Motor neuron (in vitro differentiated cells): Measurements from ENCODE around the gene UQCC2. TPM values are rescaled to one million over a fixed set of nuclear protein-coding genes. Genes with fewer than 3 reads are reported as not detected.
A peak's percentile ranks its signal among the peaks of the same experiment; 100 is the strongest.

Source experiments
- ATAC-seq, 8 experiments: fragments of 200-7000 bp; cut with Tn5 transposase; replicated peaks in 6 of 8; 2 replicates each; pipeline ENCODE4 v1.8.0; 2021; ENCODE audit warnings: mild to moderate bottlenecking in 8 of 8, moderate library complexity in 8 of 8
- H3K27ac ChIP-seq, 2 donors: fragments of 250-450 bp; sonication (Bioruptor Pico); 2 replicates each; pipeline ENCODE4 v1.9.0; 2021; ENCODE audit warnings: antibody characterized with exemption in 2 of 2, mild to moderate bottlenecking in 2 of 2, moderate library complexity in 1 of 2
- H3K4me1 ChIP-seq, 2 donors: fragments of 250-450 bp; sonication (Bioruptor Pico); replicated peaks in 1 of 2; 2 replicates each; pipeline ENCODE4 v1.6.1; 2021; ENCODE audit warnings: antibody characterized with exemption in 2 of 2, mild to moderate bottlenecking in 2 of 2, moderate library complexity in 1 of 2
- H3K4me3 ChIP-seq, 5 donors: fragments of 250-450 bp; sonication (Bioruptor Pico); 2 replicates each; pipeline ENCODE4 v1.9.0; 2021; ENCODE audit warnings: antibody characterized with exemption in 5 of 5, mild to moderate bottlenecking in 5 of 5, moderate library complexity in 4 of 5
- WGBS, 10 experiments: fragments of 450-650 bp; shearing (Covaris generic); methylation state at CpG; one replicate each; pipeline ENCODE4 v1.0.0; 2022; 5-methylcytosine and 5-hydroxymethylcytosine counted together
- in situ Hi-C, 9 experiments: fragments of 400-800 bp; cut with MboI; loops; one replicate each; pipeline ENCODE4 v1.15.0; 2021; ENCODE audit warnings: low sequenced_read_pairs in 9 of 9, low pct_unique_long_range_greater_than_20kb in 2 of 9; ENCODE audit not compliant: unreplicated experiment in 9 of 9
- total RNA-seq, 8 experiments: library from RNA; unstranded; fragments of 300-600 nt; gene quantifications; 2 replicates each; pipeline versions ENCODE4 v1.2.3 to v1.2.4, GENCODE V29; 2022

The UQCC2 gene
- total RNA-seq, 8 experiments from 2014 or later: 53.4 to 130 (median 71.2) TPM

- in situ Hi-C loops: no loop called here
- 70 to 81% (median 73%) methylated on average over 3 to 5 of the region's 6 CpGs; no CpG with 5 or more reads in 7 of the 10 experiments for WGBS, 10 experiments
- peaks cover 13 to 43% of the 10 kb centered on the region in 2 donors for H3K4me1 ChIP-seq
- H3K27ac ChIP-seq: no peak overlapping the region
- ATAC-seq: no peak
- H3K4me3 ChIP-seq: no peak overlapping the region
These were observed 17.6 kb upstream of the UQCC2 start for GRCh38 chr6:33729059-33729458.

GRCh38 chr6:33728438-33728837, 16.9 kb upstream of the UQCC2 start:
- Histone ChIP-seq H3K4me3 (no peak overlapping the region), H3K27ac (no peak overlapping the region), H3K4me1 (peaks cover 11 to 41% of the 10 kb centered on the region in 2 donors)
- in situ Hi-C loops: no loop called here
- 75 to 100% (median 88%) methylated on average over 2 to 8 of the region's 11 CpGs; no CpG with 5 or more reads in 3 of the 10 experiments for WGBS, 10 experiments
- no peak for ATAC-seq

GRCh38 chr6:33727932-33728331, 16.4 kb upstream of the UQCC2 start:
- H3K27ac ChIP-seq: no peak overlapping the region
- no peak overlapping the region for H3K4me3 ChIP-seq
- in situ Hi-C loops: no loop called here
- peaks cover 6 to 36% of the 10 kb centered on the region in 2 donors for H3K4me1 ChIP-seq
- WGBS, 10 experiments: 20 to 100% (median 54%) methylated on average over 1 to 2 of the region's 11 CpGs; no CpG with 5 or more reads in 6 of the 10 experiments
- ATAC-seq: no peak

- no peak for ATAC-seq
- in situ Hi-C loops: no loop called here
- Histone ChIP-seq H3K4me1 (peaks cover 0 to 30% of the 10 kb centered on the region in 2 donors), H3K27ac (no peak overlapping the region), H3K4me3 (no peak overlapping the region)
- WGBS, 10 experiments: 40 to 100% (median 90%) methylated on average over 1 to 6 of the region's 7 CpGs; no CpG with 5 or more reads in 3 of the 10 experiments
These were observed 15.6 kb upstream of the UQCC2 start for GRCh38 chr6:33727126-33727525.

- H3K4me3 ChIP-seq: no peak overlapping the region
- WGBS, 10 experiments: 75 to 100% (median 92%) methylated on average over 2 to 11 of the region's 15 CpGs; no CpG with 5 or more reads in 4 of the 10 experiments
- ATAC-seq: no peak
- peaks cover 0 to 30% of the 10 kb centered on the region in 2 donors for H3K4me1 ChIP-seq
- no peak overlapping the region for H3K27ac ChIP-seq
- in situ Hi-C loops: no loop called here
These were observed 15.2 kb upstream of the UQCC2 start for GRCh38 chr6:33726696-33727095.

- WGBS, 10 experiments: 17 to 100% (median 87%) methylated on average over 1 to 4 of the region's 7 CpGs; no CpG with 5 or more reads in 3 of the 10 experiments
- H3K4me3 ChIP-seq: no peak overlapping the region
- in situ Hi-C loops: no loop called here
- peaks cover 0 to 30% of the 10 kb centered on the region in 2 donors for H3K4me1 ChIP-seq
- no peak for ATAC-seq
- H3K27ac ChIP-seq: no peak overlapping the region
These were observed 14.6 kb upstream of the UQCC2 start for GRCh38 chr6:33725891-33726673.

GRCh38 chr6:33725222-33725621, 13.7 kb upstream of the UQCC2 start:
- H3K4me3 ChIP-seq: no peak overlapping the region
- peaks cover 0 to 28% of the 10 kb centered on the region in 2 donors for H3K4me1 ChIP-seq
- no peak for ATAC-seq
- in situ Hi-C loops: no loop called here
- H3K27ac ChIP-seq: no peak overlapping the region
- WGBS, 10 experiments: 76 to 96% (median 90%) methylated on average over 1 to 10 of the region's 14 CpGs; no CpG with 5 or more reads in 5 of the 10 experiments

- peaks cover 0 to 22% of the 10 kb centered on the region in 2 donors for H3K4me1 ChIP-seq
- no peak for ATAC-seq
- H3K4me3 ChIP-seq: no peak overlapping the region
- H3K27ac ChIP-seq: no peak overlapping the region
- in situ Hi-C loops: loop anchor here in 1 of 9 experiments (25.0 kb wide), 1 partner anchor 438 kb away; no protein-coding TSS in a partner anchor
- 14 to 90% (median 65%) methylated on average over 2 to 11 of the region's 13 CpGs for WGBS, 10 experiments
These were observed 12.9 kb upstream of the UQCC2 start for GRCh38 chr6:33724102-33725023.

GRCh38 chr6:33723371-33724085, 12.0 kb upstream of the UQCC2 start:
- H3K27ac ChIP-seq: no peak overlapping the region
- no peak overlapping the region for H3K4me3 ChIP-seq
- peaks cover 2 to 25% of the 10 kb centered on the region in 2 donors for H3K4me1 ChIP-seq
- WGBS, 10 experiments: 0 to 79% (median 23%) methylated on average over 1 to 2 of the region's 3 CpGs
- in situ Hi-C loops: loop anchor here in 1 of 9 experiments (25.0 kb wide), 1 partner anchor 439 kb away; no protein-coding TSS in a partner anchor
- ATAC-seq: peak in 1 of 8 experiments; percentile 56

- WGBS, 10 experiments: 40 to 100% (median 76%) methylated on average over 1 to 5 of the region's 5 CpGs; no CpG with 5 or more reads in 4 of the 10 experiments
- Histone ChIP-seq H3K27ac (no peak overlapping the region), H3K4me1 (peaks cover 12 to 30% of the 10 kb centered on the region in 2 donors), H3K4me3 (no peak overlapping the region)
- in situ Hi-C loops: loop anchor here in 1 of 9 experiments (25.0 kb wide), 1 partner anchor 440 kb away; no protein-coding TSS in a partner anchor
- peak in 1 of 8 experiments; percentile 70 for ATAC-seq
These were observed 10.7 kb upstream of the UQCC2 start for GRCh38 chr6:33722103-33722623.

GRCh38 chr6:33721508-33721907, 10.0 kb upstream of the UQCC2 start:
- in situ Hi-C loops: loop anchor here in 1 of 9 experiments (25.0 kb wide), 1 partner anchor 441 kb away; no protein-coding TSS in a partner anchor

GRCh38 chr6:33720998-33721397, 9.5 kb upstream of the UQCC2 start:
- WGBS, 10 experiments: 60 to 100% (median 100%) methylated on average over 1 of the region's 1 CpG; no CpG with 5 or more reads in 3 of the 10 experiments
- in situ Hi-C loops: loop anchor here in 1 of 9 experiments (25.0 kb wide), 1 partner anchor 441 kb away; no protein-coding TSS in a partner anchor
- Histone ChIP-seq H3K27ac (no peak overlapping the region), H3K4me1 (peaks cover 12 to 27% of the 10 kb centered on the region in 2 donors), H3K4me3 (no peak overlapping the region)
- no peak for ATAC-seq

More at GRCh38 chr6:33721508-33721907, 10.0 kb upstream of the UQCC2 start:
- peaks cover 12 to 27% of the 10 kb centered on the region in 2 donors for H3K4me1 ChIP-seq
- no peak overlapping the region for H3K4me3 ChIP-seq
- 54 to 100% (median 80%) methylated on average over 1 to 5 of the region's 5 CpGs for WGBS, 10 experiments
- no peak for ATAC-seq
- no peak overlapping the region for H3K27ac ChIP-seq
